ENCODE measurements around the gene FOXN1.

DNA sequence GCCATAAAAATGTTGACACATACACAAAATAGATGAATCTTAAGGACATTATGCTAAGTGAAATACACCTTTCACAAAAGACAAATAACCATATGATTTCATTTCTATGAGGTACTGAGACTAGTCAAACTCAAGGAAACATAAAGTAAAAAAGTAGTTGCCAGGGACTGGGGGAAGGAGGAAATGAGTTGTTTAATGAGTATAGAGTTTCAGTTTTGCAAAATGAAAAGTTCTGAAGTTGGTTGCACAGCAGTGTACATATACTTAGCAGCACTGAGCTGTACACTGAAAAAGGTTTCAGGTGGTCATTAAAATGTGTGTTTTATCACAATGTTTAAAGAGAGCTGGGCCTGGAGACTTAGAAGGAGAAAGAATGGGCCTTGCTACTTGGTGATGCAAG, 37.4 kb upstream of the FOXN1 start:
- TF ChIP-seq, protein P1, sequence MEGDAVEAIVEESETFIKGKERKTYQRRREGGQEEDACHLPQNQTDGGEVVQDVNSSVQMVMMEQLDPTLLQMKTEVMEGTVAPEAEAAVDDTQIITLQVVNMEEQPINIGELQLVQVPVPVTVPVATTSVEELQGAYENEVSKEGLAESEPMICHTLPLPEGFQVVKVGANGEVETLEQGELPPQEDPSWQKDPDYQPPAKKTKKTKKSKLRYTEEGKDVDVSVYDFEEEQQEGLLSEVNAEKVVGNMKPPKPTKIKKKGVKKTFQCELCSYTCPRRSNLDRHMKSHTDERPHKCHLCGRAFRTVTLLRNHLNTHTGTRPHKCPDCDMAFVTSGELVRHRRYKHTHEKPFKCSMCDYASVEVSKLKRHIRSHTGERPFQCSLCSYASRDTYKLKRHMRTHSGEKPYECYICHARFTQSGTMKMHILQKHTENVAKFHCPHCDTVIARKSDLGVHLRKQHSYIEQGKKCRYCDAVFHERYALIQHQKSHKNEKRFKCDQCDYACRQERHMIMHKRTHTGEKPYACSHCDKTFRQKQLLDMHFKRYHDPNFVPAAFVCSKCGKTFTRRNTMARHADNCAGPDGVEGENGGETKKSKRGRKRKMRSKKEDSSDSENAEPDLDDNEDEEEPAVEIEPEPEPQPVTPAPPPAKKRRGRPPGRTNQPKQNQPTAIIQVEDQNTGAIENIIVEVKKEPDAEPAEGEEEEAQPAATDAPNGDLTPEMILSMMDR (IDR thresholded peaks at IDR 0.05; ENCODE audit: low read depth, low read length): no peak
- TF ChIP-seq, protein P2, sequence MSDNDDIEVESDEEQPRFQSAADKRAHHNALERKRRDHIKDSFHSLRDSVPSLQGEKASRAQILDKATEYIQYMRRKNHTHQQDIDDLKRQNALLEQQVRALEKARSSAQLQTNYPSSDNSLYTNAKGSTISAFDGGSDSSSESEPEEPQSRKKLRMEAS (IDR thresholded peaks at IDR 0.05; ENCODE audit: low read depth, low read length): no peak

All from NB4 (cell line).